ENCODE results near the gene ZNF77.

Gene ZNF77

DNA sequence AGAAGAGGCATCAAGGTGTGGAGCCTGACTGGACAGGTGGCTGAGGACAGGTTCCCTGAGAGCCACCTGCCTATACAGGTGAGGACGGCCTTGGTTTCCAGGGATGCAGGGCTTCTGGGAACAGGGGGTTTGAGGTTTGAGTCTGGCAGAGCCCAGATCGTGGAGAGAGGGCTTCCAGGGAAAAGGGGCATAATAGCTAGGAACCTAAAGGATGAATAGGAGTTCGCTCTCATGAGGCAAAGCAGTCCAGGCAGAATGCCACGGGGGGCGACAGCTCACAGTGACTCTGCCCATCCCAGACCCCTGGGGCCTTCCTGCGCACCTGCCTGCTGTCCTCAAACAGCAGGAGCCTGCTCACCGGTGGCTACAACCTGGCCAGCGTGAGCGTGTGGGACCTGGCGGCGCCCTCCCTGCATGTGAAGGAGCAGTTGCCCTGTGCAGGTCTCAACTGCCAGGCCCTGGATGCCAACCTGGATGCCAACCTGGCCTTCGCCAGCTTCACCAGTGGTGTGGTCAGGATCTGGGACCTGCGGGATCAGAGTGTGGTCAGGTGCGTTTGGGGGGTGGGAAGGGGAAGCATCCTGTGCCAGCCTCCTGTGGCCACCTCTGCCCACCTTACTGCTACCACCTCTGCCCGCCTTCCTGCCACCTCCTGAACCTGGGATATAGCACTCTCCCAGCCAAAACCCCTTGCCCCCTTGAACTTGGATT, 44.6 kb upstream of the ZNF77 start:
- no peaks in the 10 kb centered on the region for H3K79me2 ChIP-seq (ENCODE audit: control insufficient read depth, low read length)
- H3K27ac ChIP-seq (ENCODE audit: low read depth, low read length) = no peak overlapping the region
- H3K4me2 ChIP-seq (ENCODE audit: low read length) = no peak overlapping the region
- no peaks in the 10 kb centered on the region for H3K9me2 ChIP-seq (replicated peaks; ENCODE audit: control insufficient read depth, low read length)
- H3K4me3 ChIP-seq (ENCODE audit: low read length) = no peak overlapping the region
- no peaks in the 10 kb centered on the region for H3K36me3 ChIP-seq (ENCODE audit: control insufficient read depth, low read length)
- H3F3A ChIP-seq (ENCODE audit: control insufficient read depth, insufficient read depth) = no peaks in the 10 kb centered on the region
- H3K4me1 ChIP-seq (ENCODE audit: control insufficient read depth, low read length) = peaks cover 8% of the 10 kb centered on the region
- no peaks in the 10 kb centered on the region for H4K20me1 ChIP-seq (ENCODE audit: control insufficient read depth, insufficient read depth, low read depth, low read length)
- H3K27me3 ChIP-seq (ENCODE audit: control insufficient read depth, low read length) = peaks cover 9% of the 10 kb centered on the region
- TF ChIP-seq, protein P1, sequence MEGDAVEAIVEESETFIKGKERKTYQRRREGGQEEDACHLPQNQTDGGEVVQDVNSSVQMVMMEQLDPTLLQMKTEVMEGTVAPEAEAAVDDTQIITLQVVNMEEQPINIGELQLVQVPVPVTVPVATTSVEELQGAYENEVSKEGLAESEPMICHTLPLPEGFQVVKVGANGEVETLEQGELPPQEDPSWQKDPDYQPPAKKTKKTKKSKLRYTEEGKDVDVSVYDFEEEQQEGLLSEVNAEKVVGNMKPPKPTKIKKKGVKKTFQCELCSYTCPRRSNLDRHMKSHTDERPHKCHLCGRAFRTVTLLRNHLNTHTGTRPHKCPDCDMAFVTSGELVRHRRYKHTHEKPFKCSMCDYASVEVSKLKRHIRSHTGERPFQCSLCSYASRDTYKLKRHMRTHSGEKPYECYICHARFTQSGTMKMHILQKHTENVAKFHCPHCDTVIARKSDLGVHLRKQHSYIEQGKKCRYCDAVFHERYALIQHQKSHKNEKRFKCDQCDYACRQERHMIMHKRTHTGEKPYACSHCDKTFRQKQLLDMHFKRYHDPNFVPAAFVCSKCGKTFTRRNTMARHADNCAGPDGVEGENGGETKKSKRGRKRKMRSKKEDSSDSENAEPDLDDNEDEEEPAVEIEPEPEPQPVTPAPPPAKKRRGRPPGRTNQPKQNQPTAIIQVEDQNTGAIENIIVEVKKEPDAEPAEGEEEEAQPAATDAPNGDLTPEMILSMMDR (IDR thresholded peaks at IDR 0.05; ENCODE audit: low read depth, low read length, poor library complexity, severe bottlenecking) = no peak
- no peak for TF ChIP-seq EZH2phosphoT487 (IDR thresholded peaks at IDR 0.05; ENCODE audit: borderline replicate concordance, low read length)
- no peaks in the 10 kb centered on the region for H3K9me3 ChIP-seq (ENCODE audit: control insufficient read depth, insufficient read depth, low read length)

DNA sequence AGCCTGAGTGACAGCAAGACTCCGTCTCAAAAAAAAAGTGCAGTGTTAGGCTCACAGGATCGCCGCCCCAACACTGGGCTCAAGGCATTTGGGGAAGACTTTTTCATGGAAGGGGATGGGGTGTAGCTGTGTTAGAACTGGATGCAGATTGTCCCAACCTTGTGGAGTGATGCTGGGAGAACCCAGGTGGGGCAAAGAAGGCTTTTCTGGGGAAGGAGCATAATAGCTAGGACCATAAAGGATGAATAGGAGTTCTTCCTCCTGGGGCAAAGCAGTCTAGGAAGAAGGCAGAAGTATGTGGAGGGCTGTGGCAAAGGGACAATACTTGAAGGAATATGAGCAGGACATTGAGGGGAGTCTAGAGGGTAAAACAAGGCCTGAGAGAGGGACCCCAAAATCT, 43.8 kb upstream of the ZNF77 start:
- Histone ChIP-seq H3K4me2 (ENCODE audit: low read length) (no peak overlapping the region), H3K9me3 (ENCODE audit: control insufficient read depth, insufficient read depth, low read length) (no peaks in the 10 kb centered on the region), H3K27ac (ENCODE audit: low read depth, low read length) (no peak overlapping the region), H3K36me3 (ENCODE audit: control insufficient read depth, low read length) (no peaks in the 10 kb centered on the region), H3K4me1 (ENCODE audit: control insufficient read depth, low read length) (peaks cover 16% of the 10 kb centered on the region), H3F3A (ENCODE audit: control insufficient read depth, insufficient read depth) (no peaks in the 10 kb centered on the region), H3K4me3 (ENCODE audit: low read length) (no peak overlapping the region), H3K9me2 (replicated peaks; ENCODE audit: control insufficient read depth, low read length) (no peaks in the 10 kb centered on the region), H3K79me2 (ENCODE audit: control insufficient read depth, low read length) (no peaks in the 10 kb centered on the region), H3K27me3 (ENCODE audit: control insufficient read depth, low read length) (peaks cover 15% of the 10 kb centered on the region), H4K20me1 (ENCODE audit: control insufficient read depth, insufficient read depth, low read depth, low read length) (no peaks in the 10 kb centered on the region)
- TF ChIP-seq, protein P1 (IDR thresholded peaks at IDR 0.05; ENCODE audit: low read depth, low read length, poor library complexity, severe bottlenecking) = no peak
- no peak for TF ChIP-seq EZH2phosphoT487 (IDR thresholded peaks at IDR 0.05; ENCODE audit: borderline replicate concordance, low read length)

DNA sequence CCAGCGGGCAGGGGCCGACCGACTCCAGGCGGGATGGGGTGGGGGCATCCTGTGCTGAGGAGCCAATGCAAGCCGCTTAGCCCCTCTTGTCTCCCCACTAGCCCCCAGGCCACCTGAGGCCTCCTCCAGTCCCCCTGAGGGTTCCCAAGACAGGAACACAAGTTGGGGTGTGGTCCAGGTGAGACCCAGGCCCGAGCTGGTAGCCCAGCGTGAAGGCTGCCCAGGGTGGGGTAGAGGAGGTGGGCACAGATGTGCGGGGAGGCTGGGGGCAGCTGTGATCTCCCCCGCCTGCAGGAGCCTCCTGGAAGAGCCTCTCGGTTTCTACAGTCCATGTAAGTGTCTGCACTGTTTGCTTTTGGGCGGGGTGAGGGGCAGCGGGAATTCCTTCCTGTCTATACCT, 43.0 kb upstream of the ZNF77 start:
- TF ChIP-seq, protein P1 (IDR thresholded peaks at IDR 0.05; ENCODE audit: low read depth, low read length, poor library complexity, severe bottlenecking) = no peak
- TF ChIP-seq EZH2phosphoT487 (IDR thresholded peaks at IDR 0.05; ENCODE audit: borderline replicate concordance, low read length) = no peak
- no peak overlapping the region for H3K27ac ChIP-seq (ENCODE audit: low read depth, low read length)
- no peak overlapping the region for H3K4me3 ChIP-seq (ENCODE audit: low read length)
- no peaks in the 10 kb centered on the region for H4K20me1 ChIP-seq (ENCODE audit: control insufficient read depth, insufficient read depth, low read depth, low read length)
- H3K79me2 ChIP-seq (ENCODE audit: control insufficient read depth, low read length) = no peaks in the 10 kb centered on the region
- no peak overlapping the region for H3K4me2 ChIP-seq (ENCODE audit: low read length)
- peaks cover 22% of the 10 kb centered on the region for H3K4me1 ChIP-seq (ENCODE audit: control insufficient read depth, low read length)
- H3K36me3 ChIP-seq (ENCODE audit: control insufficient read depth, low read length) = no peaks in the 10 kb centered on the region
- H3K9me3 ChIP-seq (ENCODE audit: control insufficient read depth, insufficient read depth, low read length) = no peaks in the 10 kb centered on the region
- H3F3A ChIP-seq (ENCODE audit: control insufficient read depth, insufficient read depth) = no peaks in the 10 kb centered on the region
- H3K27me3 ChIP-seq (ENCODE audit: control insufficient read depth, low read length) = peaks cover 21% of the 10 kb centered on the region
- H3K9me2 ChIP-seq (replicated peaks; ENCODE audit: control insufficient read depth, low read length) = no peaks in the 10 kb centered on the region
